Vagina (tissue), 2 donors: Measurements from ENCODE around the gene MPND.

Source experiments
- POLR2A ChIP-seq, 2 donors: fragments of 450-650 bp; IDR thresholded peaks; one replicate each; pipeline ENCODE4 v1.6.1; 2017; ENCODE audit warnings: antibody characterized with exemption in 2 of 2, mild to moderate bottlenecking in 2 of 2, moderate library complexity in 2 of 2
- POLR2AphosphoS5 ChIP-seq, 2 donors: sonication (generic); formaldehyde crosslinking; IDR thresholded peaks; one replicate each; pipeline ENCODE4 v1.9.0; 2017; ENCODE audit warnings: antibody characterized with exemption in 2 of 2, mild to moderate bottlenecking in 2 of 2, low read depth in 1 of 2; ENCODE audit not compliant: insufficient read depth in 1 of 2
- TF ChIP-seq, protein P1 (sequence below), 3 experiments: fragments of 450-650 bp in 2 of 3; fragments of 200-600 bp in 1 of 3; sonication (generic) in 1 of 3; IDR thresholded peaks; one replicate each; pipeline ENCODE4 v1.5.1; 2017 to 2019; ENCODE audit warnings: antibody characterized with exemption in 3 of 3, mild to moderate bottlenecking in 2 of 3, moderate library complexity in 2 of 3

DNA sequence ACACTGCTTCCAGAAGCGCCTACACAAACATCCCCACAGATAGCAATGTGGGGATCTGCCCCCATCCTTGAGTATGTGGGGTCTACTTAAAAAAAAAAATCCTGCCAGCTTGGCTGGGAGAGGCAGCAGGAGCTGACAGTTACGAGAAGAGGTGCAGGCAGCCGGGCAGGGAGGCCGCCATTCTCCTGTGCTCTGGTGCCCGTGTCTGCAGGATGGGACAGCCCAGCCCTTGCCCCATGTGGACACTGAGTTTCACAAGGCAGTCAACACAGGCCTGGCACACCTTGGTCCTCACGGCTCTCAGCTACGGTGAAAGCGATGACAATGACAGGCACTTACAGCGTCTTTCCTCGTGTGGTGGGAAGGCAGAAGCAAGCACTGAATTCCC, 24.0 kb downstream of the MPND start:
- TF ChIP-seq, protein P1, sequence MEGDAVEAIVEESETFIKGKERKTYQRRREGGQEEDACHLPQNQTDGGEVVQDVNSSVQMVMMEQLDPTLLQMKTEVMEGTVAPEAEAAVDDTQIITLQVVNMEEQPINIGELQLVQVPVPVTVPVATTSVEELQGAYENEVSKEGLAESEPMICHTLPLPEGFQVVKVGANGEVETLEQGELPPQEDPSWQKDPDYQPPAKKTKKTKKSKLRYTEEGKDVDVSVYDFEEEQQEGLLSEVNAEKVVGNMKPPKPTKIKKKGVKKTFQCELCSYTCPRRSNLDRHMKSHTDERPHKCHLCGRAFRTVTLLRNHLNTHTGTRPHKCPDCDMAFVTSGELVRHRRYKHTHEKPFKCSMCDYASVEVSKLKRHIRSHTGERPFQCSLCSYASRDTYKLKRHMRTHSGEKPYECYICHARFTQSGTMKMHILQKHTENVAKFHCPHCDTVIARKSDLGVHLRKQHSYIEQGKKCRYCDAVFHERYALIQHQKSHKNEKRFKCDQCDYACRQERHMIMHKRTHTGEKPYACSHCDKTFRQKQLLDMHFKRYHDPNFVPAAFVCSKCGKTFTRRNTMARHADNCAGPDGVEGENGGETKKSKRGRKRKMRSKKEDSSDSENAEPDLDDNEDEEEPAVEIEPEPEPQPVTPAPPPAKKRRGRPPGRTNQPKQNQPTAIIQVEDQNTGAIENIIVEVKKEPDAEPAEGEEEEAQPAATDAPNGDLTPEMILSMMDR (IDR thresholded peaks at IDR 0.05) = no peak
- no peak for TF ChIP-seq POLR2A (IDR thresholded peaks at IDR 0.05)
- TF ChIP-seq POLR2AphosphoS5 (IDR thresholded peaks at IDR 0.05; ENCODE audit: insufficient read depth in 1 of 2, low read depth in 1 of 2) = no peak
